Suprapubic skin (tissue), 4 donors: Measurements from ENCODE around the gene SMC6. TPM values are rescaled to one million over a fixed set of nuclear protein-coding genes. Genes with fewer than 3 reads are reported as not detected.

ENCODE experiments used
- DNase-seq, 2 donors: peaks; one replicate each; pipeline ENCODE4 v3.0.0-alpha.2; 2019; ENCODE audit warnings: low spot score in 2 of 2
- H3K27ac ChIP-seq: fragments of 200-600 bp; sonication (generic); one replicate; pipeline ENCODE4 v1.5.1; 2019
- H3K27me3 ChIP-seq: fragments of 200-600 bp; sonication (generic); one replicate; pipeline ENCODE4 v1.5.1; 2019
- H3K36me3 ChIP-seq: fragments of 200-600 bp; sonication (generic); one replicate; pipeline ENCODE4 v1.5.1; 2019
- H3K4me1 ChIP-seq: fragments of 200-600 bp; sonication (generic); one replicate; pipeline ENCODE4 v1.5.1; 2019
- H3K4me3 ChIP-seq: fragments of 200-600 bp; sonication (generic); one replicate; pipeline ENCODE4 v1.5.1; 2019; ENCODE audit warnings: mild to moderate bottlenecking
- H3K9me3 ChIP-seq: fragments of 200-600 bp; sonication (generic); one replicate; pipeline ENCODE4 v1.5.1; 2019
- EP300 ChIP-seq: sonication (generic); formaldehyde crosslinking; IDR thresholded peaks from one replicate; pipeline ENCODE4 v1.6.1; 2017; ENCODE audit warnings: antibody characterized with exemption
- POLR2A ChIP-seq, 2 donors: fragments of 450-650 bp; IDR thresholded peaks; one replicate each; pipeline ENCODE4 v1.6.1; 2017; ENCODE audit warnings: antibody characterized with exemption in 2 of 2, mild to moderate bottlenecking in 2 of 2, moderate library complexity in 2 of 2
- POLR2AphosphoS5 ChIP-seq, 3 donors: sonication (generic); formaldehyde crosslinking; IDR thresholded peaks; one replicate each; pipeline ENCODE4 v1.6.1; 2017; ENCODE audit warnings: antibody characterized with exemption in 3 of 3
- WGBS: methylation state at CpG from one replicate; pipeline ENCODE4 v1.1.5; 2018; 5-methylcytosine and 5-hydroxymethylcytosine counted together
- total RNA-seq, 4 donors: library from RNA; depleted of rRNA; stranded (reverse); fragments of >200 nt; gene quantifications; one replicate each; pipeline ENCODE4 v1.1.0, GENCODE V29; 2016
- TF ChIP-seq, protein P1 (sequence below), 2 donors: fragments of 200-600 bp in 1 of 2; fragments of 450-650 bp in 1 of 2; sonication (generic) in 1 of 2; IDR thresholded peaks; one replicate each; pipeline ENCODE4 v1.5.1; 2016 to 2019; ENCODE audit warnings: antibody characterized with exemption in 2 of 2, mild to moderate bottlenecking in 1 of 2, moderate library complexity in 1 of 2

The SMC6 gene
- total RNA-seq, 4 donors from 2014 or later: 22.5 to 34.0 (median 26.9) TPM

DNA sequence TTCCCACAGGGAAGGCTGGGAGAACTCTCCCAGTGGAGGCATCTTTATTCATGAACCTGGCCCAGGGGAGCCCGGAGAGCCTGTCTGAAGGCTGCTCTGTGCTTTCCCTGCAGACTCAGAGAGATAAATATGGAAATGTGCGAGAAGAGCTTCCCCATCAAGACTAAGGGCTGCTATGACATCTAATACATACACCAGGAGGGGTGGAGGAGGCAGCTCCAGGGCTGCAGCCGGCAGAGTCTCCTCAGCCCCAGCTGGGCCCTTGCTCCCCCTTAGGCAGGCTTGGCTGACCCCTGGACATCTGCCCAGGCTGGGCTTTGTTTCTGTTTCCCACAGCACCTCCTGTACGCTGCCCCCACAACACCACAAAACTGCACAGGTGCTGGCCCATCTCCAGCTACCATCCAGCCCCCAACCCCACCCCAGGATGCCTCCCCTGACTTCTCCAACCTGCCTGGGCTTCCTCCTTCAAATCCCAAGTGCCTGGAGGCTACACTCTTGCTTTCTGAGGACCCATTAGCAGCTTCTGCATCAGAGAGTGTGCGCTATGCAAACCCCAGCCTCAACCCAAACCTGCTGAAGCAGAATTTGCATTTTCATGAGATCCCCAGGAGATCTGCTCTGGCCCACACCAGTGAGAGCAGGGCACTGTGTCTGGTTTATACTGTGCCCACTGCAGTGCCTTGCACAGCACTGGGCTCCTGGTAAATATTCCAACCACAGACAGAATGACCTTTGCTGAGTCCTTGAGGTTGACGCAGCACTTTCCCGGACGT, 116.3 kb downstream of the SMC6 start:
- Histone ChIP-seq H3K4me3 (no peak overlapping the region), H3K27me3 (no peaks in the 10 kb centered on the region), H3K9me3 (no peaks in the 10 kb centered on the region), H3K4me1 (no peaks in the 10 kb centered on the region), H3K27ac (no peak overlapping the region), H3K36me3 (no peaks in the 10 kb centered on the region)
- DNase-seq: no peak
- WGBS: 82% methylated on average over 4 of the region's 8 CpGs
- TF ChIP-seq POLR2AphosphoS5 (IDR thresholded peaks at IDR 0.05) (no peak), POLR2A (IDR thresholded peaks at IDR 0.05) (no peak), EP300 (no peak)
- TF ChIP-seq, protein P1, sequence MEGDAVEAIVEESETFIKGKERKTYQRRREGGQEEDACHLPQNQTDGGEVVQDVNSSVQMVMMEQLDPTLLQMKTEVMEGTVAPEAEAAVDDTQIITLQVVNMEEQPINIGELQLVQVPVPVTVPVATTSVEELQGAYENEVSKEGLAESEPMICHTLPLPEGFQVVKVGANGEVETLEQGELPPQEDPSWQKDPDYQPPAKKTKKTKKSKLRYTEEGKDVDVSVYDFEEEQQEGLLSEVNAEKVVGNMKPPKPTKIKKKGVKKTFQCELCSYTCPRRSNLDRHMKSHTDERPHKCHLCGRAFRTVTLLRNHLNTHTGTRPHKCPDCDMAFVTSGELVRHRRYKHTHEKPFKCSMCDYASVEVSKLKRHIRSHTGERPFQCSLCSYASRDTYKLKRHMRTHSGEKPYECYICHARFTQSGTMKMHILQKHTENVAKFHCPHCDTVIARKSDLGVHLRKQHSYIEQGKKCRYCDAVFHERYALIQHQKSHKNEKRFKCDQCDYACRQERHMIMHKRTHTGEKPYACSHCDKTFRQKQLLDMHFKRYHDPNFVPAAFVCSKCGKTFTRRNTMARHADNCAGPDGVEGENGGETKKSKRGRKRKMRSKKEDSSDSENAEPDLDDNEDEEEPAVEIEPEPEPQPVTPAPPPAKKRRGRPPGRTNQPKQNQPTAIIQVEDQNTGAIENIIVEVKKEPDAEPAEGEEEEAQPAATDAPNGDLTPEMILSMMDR (IDR thresholded peaks at IDR 0.05): no peak

DNA sequence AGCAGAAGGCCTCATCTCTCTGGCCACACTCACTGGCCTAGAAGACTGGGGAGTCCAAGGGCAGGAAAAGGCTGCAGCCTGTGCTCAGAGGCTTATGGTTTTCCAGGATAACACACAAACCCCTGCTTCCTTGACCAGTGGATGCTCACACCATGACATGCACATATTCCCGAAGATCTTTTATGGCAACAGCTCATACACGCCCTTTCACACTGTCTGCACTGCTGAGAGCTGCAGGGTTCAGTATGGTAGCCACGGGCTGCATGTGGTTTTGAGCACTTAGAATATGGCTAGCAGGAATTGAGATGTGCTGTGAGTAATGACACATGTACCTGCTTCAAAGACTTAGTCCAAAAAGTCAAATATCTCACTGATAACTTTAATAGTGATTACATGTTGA, 117.4 kb downstream of the SMC6 start:
- H3K27ac ChIP-seq: no peak overlapping the region
- no peak for DNase-seq
- no peaks in the 10 kb centered on the region for H3K36me3 ChIP-seq
- H3K4me3 ChIP-seq: no peak overlapping the region
- H3K9me3 ChIP-seq: no peaks in the 10 kb centered on the region
- TF ChIP-seq POLR2AphosphoS5 (IDR thresholded peaks at IDR 0.05): no peak
- no peak for TF ChIP-seq EP300
- TF ChIP-seq POLR2A (IDR thresholded peaks at IDR 0.05): no peak
- TF ChIP-seq, protein P1 (IDR thresholded peaks at IDR 0.05): no peak
- H3K27me3 ChIP-seq: no peaks in the 10 kb centered on the region
- 92% methylated on average over 3 of the region's 3 CpGs for WGBS
- H3K4me1 ChIP-seq: no peaks in the 10 kb centered on the region

DNA sequence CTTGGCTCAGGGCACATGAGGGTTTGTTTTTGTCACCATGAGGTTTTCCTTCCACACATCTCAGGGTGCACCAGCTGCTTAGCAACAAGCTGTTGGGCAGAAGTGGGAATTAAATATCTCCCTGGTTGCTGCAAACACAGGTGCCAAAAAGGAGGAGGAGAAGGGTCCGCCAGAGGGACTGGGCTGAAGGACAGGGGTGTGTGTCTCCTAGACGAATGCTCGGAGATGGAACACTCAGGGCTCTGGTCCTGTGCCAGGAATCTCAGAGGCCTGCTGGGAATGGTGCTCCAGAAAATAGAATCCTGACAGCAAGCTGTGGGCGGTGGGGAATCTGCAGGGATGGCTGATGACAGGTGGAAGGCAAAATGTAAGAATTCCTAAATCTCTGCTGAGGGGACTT, 118.6 kb downstream of the SMC6 start:
- WGBS: 66% methylated on average over 4 of the region's 4 CpGs
- TF ChIP-seq EP300: no peak
- no peak for TF ChIP-seq POLR2AphosphoS5 (IDR thresholded peaks at IDR 0.05)
- Histone ChIP-seq H3K4me1 (no peaks in the 10 kb centered on the region), H3K27me3 (no peaks in the 10 kb centered on the region), H3K27ac (no peak overlapping the region), H3K4me3 (no peak overlapping the region), H3K36me3 (no peaks in the 10 kb centered on the region), H3K9me3 (no peaks in the 10 kb centered on the region)
- DNase-seq: no peak

DNA sequence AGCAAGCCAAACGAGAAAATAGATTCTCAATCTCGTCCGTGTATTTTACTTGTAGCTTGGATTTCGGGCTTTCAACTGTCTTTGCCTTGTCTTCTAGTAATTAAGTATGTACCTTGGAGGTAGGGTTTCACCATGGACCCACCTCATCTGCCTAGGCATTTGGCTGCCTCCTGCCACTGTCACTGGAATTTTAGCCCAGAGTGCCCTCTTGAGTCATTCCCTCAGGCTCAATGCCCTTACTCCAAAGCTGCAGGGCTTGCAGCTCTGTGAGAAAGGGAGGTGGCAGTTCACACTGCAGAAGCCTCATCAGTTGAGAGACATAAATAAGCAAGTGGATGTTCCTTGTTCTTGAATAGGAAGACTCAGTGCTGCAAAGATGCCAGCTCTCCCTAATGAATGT, 123.5 kb downstream of the SMC6 start:
- Histone ChIP-seq H3K36me3 (no peaks in the 10 kb centered on the region), H3K4me1 (no peaks in the 10 kb centered on the region), H3K9me3 (no peaks in the 10 kb centered on the region), H3K4me3 (no peak overlapping the region), H3K27me3 (no peaks in the 10 kb centered on the region), H3K27ac (no peak overlapping the region)
- 97% methylated on average over 4 of the region's 4 CpGs for WGBS
- TF ChIP-seq EP300: no peak
- no peak for TF ChIP-seq POLR2A (IDR thresholded peaks at IDR 0.05)
- TF ChIP-seq, protein P1 (IDR thresholded peaks at IDR 0.05): no peak
- no peak for TF ChIP-seq POLR2AphosphoS5 (IDR thresholded peaks at IDR 0.05)
- no peak for DNase-seq

DNA sequence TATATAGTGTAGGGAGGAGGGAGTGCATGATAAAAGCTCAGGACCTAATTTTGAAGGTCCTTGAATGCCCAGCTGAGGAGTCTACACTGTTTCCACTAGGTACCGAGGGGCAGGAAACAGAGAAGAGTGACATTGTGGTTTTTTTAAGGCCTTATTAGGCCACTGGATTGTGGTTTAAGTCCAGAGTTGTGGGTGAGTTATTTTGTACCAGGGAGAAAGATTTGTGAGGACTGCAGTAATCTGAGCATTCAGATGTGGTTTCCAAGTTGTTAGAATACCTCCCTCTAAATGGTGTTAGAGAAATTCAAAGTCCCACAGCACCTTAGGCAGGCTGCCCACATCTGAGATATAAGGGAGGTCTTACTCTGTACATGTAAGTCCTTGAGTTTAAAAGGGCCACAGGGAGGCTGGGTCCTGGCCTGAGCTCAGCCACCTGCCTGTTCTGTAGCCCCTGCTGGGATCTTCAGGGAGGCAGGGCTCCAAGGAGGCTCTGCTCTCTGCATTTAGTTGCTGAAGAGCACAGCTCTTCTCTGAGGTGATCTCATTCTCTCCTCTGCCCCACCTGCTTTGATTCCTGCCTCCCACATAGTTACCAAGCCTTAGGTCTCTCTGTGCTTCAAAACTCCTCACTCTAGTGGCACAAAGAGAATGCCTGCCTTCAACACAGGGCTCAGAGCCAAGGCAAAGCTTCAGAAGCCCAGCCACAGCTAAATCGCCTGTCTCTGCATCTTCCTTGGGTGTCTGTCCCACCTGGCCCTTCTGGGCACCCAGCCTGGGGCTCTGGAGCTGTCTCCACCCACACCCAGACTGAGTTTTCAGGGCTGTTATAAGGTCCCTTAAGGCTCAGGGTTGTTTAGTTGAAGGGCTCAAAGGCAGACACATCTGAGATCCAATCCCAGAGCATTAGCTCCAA, 125.0 kb downstream of the SMC6 start:
- Histone ChIP-seq H3K27me3 (no peaks in the 10 kb centered on the region), H3K4me1 (no peaks in the 10 kb centered on the region), H3K9me3 (no peaks in the 10 kb centered on the region), H3K4me3 (no peak overlapping the region), H3K36me3 (no peaks in the 10 kb centered on the region), H3K27ac (peak overlapping the region; percentile 12)
- WGBS: 51% methylated on average over 2 of the region's 2 CpGs
- DNase-seq: no peak
- TF ChIP-seq, protein P1 (IDR thresholded peaks at IDR 0.05): no peak
- TF ChIP-seq POLR2A (IDR thresholded peaks at IDR 0.05): no peak
- no peak for TF ChIP-seq EP300
- TF ChIP-seq POLR2AphosphoS5 (IDR thresholded peaks at IDR 0.05): no peak
